Chondrocyte (in vitro differentiated cells): ENCODE measurements around the gene WDR59. TPM values are rescaled to one million over a fixed set of nuclear protein-coding genes. Genes with fewer than 3 reads are reported as not detected.
"Not testable (repeated sequence)": the region's sequence is repeated elsewhere in the genome, so short reads cannot be mapped to it uniquely, and the experiment has no call there.

Experiments
- DNase-seq: peaks from one replicate; pipeline ENCODE4 v3.0.0; 2021; ENCODE audit warnings: mixed read lengths, low spot score
- H3K27ac Mint-ChIP-seq: one replicate; pipeline ENCODE4 v1.8.0; 2021; ENCODE audit warnings: mild to moderate bottlenecking, moderate library complexity, mixed read lengths; ENCODE audit not compliant: unreplicated experiment
- H3K27me3 Mint-ChIP-seq: 2 replicates; pipeline ENCODE4 v1.8.0; 2021; ENCODE audit warnings: low read depth, mixed read lengths
- H3K36me3 Mint-ChIP-seq: 2 replicates; pipeline ENCODE4 v1.8.0; 2021; ENCODE audit warnings: low read depth, mixed read lengths
- H3K4me1 Mint-ChIP-seq: 2 replicates; pipeline ENCODE4 v1.8.0; 2021; ENCODE audit warnings: low read depth, mild to moderate bottlenecking, mixed read lengths
- H3K4me3 Mint-ChIP-seq: one replicate; pipeline ENCODE4 v1.8.0; 2021; ENCODE audit warnings: mild to moderate bottlenecking, moderate library complexity, mixed read lengths; ENCODE audit not compliant: unreplicated experiment
- H3K9me3 Mint-ChIP-seq: 2 replicates; pipeline ENCODE4 v1.8.0; 2021; ENCODE audit warnings: low read depth, mixed read lengths
- CTCF ChIP-seq: fragments of 200-600 bp; sonication (generic); IDR thresholded peaks from 2 replicates; pipeline ENCODE4 v1.5.0; 2021; ENCODE audit warnings: antibody characterized with exemption, mild to moderate bottlenecking, moderate library complexity
- total RNA-seq: library from RNA; stranded (reverse); gene quantifications from 3 replicates; pipeline ENCODE4 v1.2.1, GENCODE V29; 2021

Gene WDR59
- total RNA-seq, 1 donor from 2014 or later: 36.8 TPM

DNA sequence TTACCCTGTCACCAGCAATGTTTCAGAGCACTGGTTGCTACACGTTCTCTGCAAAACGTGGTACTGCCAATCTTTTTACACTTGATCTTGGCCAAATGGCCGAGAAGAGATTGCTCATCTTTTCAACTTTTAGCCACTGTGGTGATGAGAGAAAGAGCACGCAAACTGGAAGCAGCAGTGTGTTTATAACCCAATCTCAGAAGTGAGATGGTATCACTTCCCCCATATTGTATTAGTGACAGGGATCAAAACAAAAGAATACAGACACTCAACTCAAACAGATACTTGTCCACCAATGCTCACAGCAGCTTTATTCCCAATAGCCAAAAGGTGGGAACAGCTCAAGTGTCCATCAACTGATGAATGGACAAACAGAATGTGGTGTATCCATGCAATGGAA lies 138.2 kb downstream of the WDR59 start:
- Mint-ChIP-seq H3K27me3 (peaks cover 10% of the 10 kb centered on the region), H3K4me1 (no peaks in the 10 kb centered on the region), H3K4me3 (no peak overlapping the region), H3K9me3 (no peaks in the 10 kb centered on the region), H3K36me3 (no peaks in the 10 kb centered on the region), H3K27ac (no peak overlapping the region)
- TF ChIP-seq CTCF: no peak
- DNase-seq: no peak

DNA sequence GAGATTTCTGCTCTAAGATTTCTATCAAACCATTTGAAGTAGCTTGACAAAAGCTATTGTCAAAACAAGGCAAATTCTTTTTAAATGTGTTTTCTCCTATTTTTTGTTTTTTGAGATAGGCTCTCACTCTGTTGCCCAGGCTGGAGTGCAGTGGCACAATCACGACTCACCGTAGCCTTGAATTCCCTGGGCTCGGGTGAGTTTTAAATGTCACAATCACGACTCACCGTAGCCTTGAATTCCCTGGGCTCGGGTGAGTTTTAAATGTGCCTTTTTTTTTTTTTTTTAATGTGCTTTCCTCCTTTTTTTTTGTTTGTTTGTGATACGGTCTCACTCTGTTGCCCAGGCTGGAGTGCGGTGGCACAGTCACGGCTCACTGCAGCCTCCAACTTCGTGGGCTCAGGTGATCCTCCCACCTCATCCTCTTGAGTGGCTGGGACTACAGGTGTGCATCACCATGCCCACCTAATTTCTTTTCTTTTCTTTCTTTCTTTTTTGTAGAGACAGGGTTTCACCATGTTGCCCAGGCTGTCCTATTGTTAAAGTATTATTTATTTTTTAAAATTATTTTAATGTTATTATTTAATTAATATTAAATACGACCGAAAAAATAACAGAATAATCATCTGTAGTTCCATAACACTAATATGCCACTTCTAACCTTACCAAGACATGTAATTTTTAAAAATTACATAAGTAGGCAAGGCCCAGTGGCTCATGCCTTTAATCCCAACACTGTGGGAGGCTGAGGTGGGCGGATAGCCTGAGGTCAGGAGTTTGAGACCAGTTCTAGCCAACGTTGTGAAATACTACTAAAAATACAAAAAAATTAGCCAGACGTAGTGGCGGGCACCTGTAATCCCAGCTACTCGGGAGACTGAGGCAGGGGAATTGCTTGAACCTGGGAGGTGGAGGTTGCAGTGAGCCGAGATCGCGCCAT lies 140.6 kb downstream of the WDR59 start:
- no peak overlapping the region for H3K27ac Mint-ChIP-seq
- no peak for DNase-seq

DNA sequence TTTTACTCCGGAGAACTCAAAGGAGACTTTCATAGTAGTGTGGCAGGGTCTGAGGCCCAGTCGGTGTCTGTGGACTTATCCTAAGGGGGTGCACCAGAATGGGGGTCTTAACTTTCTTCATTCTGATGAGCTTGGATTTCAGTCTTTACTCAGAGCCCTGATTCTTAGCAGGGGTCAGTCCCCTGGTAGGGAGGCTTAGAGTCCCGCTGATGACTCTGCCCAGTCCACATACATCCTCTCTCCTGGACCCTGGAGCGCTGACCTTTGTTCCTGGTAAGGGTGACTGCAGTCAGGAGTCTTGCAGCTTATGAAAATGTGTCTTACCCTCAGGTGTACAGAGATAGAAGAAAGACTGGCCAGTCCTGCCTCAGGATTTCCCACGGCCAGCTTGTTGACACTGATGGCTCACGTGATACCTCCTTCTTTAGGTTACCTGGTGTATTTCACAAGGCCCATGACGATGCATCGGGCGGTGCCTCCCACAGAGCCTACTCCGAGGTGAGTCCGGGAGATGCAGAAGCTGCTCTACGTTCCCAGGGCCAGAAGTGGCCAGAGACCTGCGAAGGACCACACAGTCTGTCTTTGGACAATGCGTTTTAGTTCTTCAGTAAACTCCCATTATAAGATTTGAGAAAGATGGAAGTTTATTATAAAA lies 141.4 kb downstream of the WDR59 start:
- H3K27ac Mint-ChIP-seq, H3K36me3 Mint-ChIP-seq, H3K9me3 Mint-ChIP-seq, H3K4me1 Mint-ChIP-seq, H3K4me3 Mint-ChIP-seq, DNase-seq: not testable (repeated sequence)
- peaks cover 15% of the 10 kb centered on the region for H3K27me3 Mint-ChIP-seq

More for the DNA sequence above, 140.6 kb downstream of the WDR59 start:
- Mint-ChIP-seq H3K4me3 (no peak overlapping the region), H3K36me3 (no peaks in the 10 kb centered on the region), H3K4me1 (no peaks in the 10 kb centered on the region), H3K9me3 (no peaks in the 10 kb centered on the region), H3K27me3 (peaks cover 15% of the 10 kb centered on the region)
- TF ChIP-seq CTCF: no peak

- no peak for TF ChIP-seq CTCF
- H3K9me3 Mint-ChIP-seq: no peaks in the 10 kb centered on the region
- DNase-seq: no peak
- H3K36me3 Mint-ChIP-seq: no peaks in the 10 kb centered on the region
- H3K4me1 Mint-ChIP-seq: peaks cover under 1% of the 10 kb centered on the region
- H3K27ac Mint-ChIP-seq: no peak overlapping the region
- peaks cover 12% of the 10 kb centered on the region for H3K27me3 Mint-ChIP-seq
- H3K4me3 Mint-ChIP-seq: no peak overlapping the region
Observed at GRCh38 chr16:74842413-74842812, 142.5 kb downstream of the WDR59 start.

GRCh38 chr16:74841904-74842303 lies 143.0 kb downstream of the WDR59 start:
- DNase-seq: no peak
- Mint-ChIP-seq H3K9me3 (no peaks in the 10 kb centered on the region), H3K27ac (no peak overlapping the region), H3K36me3 (no peaks in the 10 kb centered on the region), H3K27me3 (peaks cover 9% of the 10 kb centered on the region), H3K4me3 (no peak overlapping the region), H3K4me1 (peaks cover 6% of the 10 kb centered on the region)
- no peak for TF ChIP-seq CTCF
